ENCODE results near the gene EPAS1.

DNA sequence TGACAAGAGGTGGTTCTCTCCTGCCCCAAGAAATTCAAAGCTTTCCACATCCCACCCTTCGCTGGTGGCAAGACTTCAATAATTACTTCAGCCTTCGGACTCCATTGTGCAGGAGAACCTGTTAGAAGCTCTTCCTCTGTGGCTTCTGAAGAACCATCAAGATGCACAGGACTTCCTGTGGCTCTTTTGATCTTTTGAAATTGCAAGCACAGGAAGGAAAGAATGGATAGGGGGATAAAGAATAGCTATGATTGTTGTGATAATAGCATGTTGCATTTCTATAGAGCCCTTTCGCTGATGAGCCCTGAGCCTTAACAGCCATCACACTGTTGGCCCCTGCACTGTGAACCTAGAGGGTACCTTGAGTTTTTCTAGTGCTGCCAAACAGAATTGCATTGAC is 7.4 kb downstream of the EPAS1 start:
- TF ChIP-seq, protein P1, sequence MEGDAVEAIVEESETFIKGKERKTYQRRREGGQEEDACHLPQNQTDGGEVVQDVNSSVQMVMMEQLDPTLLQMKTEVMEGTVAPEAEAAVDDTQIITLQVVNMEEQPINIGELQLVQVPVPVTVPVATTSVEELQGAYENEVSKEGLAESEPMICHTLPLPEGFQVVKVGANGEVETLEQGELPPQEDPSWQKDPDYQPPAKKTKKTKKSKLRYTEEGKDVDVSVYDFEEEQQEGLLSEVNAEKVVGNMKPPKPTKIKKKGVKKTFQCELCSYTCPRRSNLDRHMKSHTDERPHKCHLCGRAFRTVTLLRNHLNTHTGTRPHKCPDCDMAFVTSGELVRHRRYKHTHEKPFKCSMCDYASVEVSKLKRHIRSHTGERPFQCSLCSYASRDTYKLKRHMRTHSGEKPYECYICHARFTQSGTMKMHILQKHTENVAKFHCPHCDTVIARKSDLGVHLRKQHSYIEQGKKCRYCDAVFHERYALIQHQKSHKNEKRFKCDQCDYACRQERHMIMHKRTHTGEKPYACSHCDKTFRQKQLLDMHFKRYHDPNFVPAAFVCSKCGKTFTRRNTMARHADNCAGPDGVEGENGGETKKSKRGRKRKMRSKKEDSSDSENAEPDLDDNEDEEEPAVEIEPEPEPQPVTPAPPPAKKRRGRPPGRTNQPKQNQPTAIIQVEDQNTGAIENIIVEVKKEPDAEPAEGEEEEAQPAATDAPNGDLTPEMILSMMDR (IDR thresholded peaks at IDR 0.05), result no peak
- TF ChIP-seq EZH2 (IDR thresholded peaks at IDR 0.05), result no peak
